BLaER1 treated with 17β-estradiol and CSF1 and Interleukin-3, amounts not matched to agents 10 nM and 100 nM (cell line): ENCODE measurements around the gene CREB3L1.

Experiments used
- H3K27ac ChIP-seq, 11 experiments: shearing (Covaris generic); formaldehyde crosslinking; 2 replicates each; pipeline ENCODE4 v1.8.1; 2022
- H3K27me3 ChIP-seq, 11 experiments: shearing (Covaris generic); formaldehyde crosslinking; 2 replicates each; pipeline ENCODE4 v1.8.1; 2022
- H3K36me3 ChIP-seq, 11 experiments: shearing (Covaris generic); formaldehyde crosslinking; 2 replicates each; pipeline ENCODE4 v1.8.1; 2022
- H3K4me1 ChIP-seq, 10 experiments: shearing (Covaris generic); formaldehyde crosslinking; 2 replicates each; pipeline ENCODE4 v1.8.1; 2022
- H3K4me2 ChIP-seq, 11 experiments: shearing (Covaris generic); formaldehyde crosslinking; 2 replicates each; pipeline ENCODE4 v1.8.1; 2022
- H3K4me3 ChIP-seq, 10 experiments: shearing (Covaris generic); formaldehyde crosslinking; 2 replicates each; pipeline ENCODE4 v1.8.1; 2022
- H3K9ac ChIP-seq, 11 experiments: shearing (Covaris generic); formaldehyde crosslinking; 2 replicates each; pipeline ENCODE4 v1.8.1; 2022
- H3K9me3 ChIP-seq, 11 experiments: shearing (Covaris generic); formaldehyde crosslinking; replicated peaks in 1 of 11; 2 replicates each; pipeline ENCODE4 v1.8.1; 2022
- H4K20me1 ChIP-seq, 11 experiments: shearing (Covaris generic); formaldehyde crosslinking; 2 replicates each; pipeline ENCODE4 v1.8.1; 2022
- Cebpa-rat ChIP-seq, 11 experiments: shearing (Covaris generic); IDR thresholded peaks; 2 replicates each; pipeline ENCODE4 v1.8.1; 2022

The CREB3L1 gene

DNA sequence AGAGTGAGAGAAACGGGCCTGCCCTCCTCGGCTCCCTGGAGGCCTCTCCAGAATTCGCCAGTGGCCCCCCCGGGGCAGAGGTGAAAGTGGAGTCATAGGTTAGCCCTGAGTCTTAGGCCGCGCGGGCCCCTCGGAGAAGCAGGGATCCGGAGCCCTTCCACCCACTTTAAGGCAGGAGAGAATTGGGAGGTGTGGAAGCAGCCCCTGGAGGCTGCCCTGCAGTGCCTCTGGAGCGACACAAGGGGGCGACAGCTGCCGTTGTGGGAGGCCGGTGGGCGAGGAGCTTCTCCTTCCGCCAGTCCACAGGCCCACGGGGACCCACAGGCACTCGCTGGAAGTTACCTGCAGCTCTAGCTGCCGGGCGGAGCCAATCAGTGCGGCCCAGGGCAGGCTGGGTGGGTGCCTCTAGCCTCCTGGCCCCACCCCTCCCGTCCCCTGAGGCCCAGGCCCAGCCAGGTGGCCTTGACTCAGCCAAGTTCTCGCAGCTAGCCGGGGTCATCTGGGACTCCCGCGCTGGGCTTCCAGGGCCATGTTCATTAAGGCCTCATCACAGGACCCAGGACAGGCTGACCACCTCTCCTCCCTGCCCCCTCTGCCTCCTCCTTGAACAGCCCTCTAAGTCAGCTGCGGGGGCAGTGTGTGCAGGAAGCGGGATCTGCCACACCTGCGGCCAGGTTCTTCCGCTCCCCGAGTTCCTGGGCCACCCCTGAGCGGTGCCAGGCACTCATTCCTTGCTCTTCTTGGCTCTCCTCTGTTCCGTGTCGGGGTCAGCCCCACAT is 74.8 kb downstream of the CREB3L1 start:
- TF ChIP-seq Cebpa-rat (IDR thresholded peaks at IDR 0.05) = no peak
- peaks cover 70 to 90% (median 80%) of the 10 kb centered on the region in 10 experiments for H3K4me1 ChIP-seq
- H3K27me3 ChIP-seq = no peaks in the 10 kb centered on the region
- H3K4me2 ChIP-seq = peak overlapping the region; percentile 57 to 73 (median 66)
- peak overlapping the region in 8 of 11 experiments; percentile 6 to 49 (median 30); a peak in 14 of 22 replicates for H3K27ac ChIP-seq
- peak overlapping the region; percentile 24 to 69 (median 47); a peak in 19 of 22 replicates for H3K9ac ChIP-seq
- no peak overlapping the region; a peak in 1 of 20 replicates for H3K4me3 ChIP-seq
- H3K9me3 ChIP-seq = no peaks in the 10 kb centered on the region
- H3K36me3 ChIP-seq = peaks cover 13 to 65% (median 35%) of the 10 kb centered on the region in 11 experiments; a peak in 18 of 22 replicates
- peaks cover 77 to 100% (median 95%) of the 10 kb centered on the region in 11 experiments for H4K20me1 ChIP-seq

DNA sequence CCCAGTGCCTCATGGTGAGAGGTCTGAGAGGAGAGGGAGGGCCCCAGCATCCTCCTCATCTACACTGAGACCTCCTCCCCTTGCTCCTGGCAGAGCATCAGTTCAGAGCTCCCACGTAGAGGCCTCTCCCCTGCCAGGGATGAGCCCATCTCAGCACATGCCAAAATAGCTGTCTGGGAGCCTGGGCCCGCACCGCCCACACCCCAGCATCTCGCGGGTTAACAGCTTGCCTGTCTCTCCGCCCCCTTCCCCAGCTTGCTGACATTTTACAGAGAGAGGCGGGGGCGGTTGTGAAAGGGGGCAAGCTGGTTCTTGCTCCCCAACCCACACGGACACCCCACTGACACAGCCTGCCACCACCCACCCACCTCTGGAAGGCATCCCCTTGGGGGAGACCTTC is 76.2 kb downstream of the CREB3L1 start:
- H3K4me3 ChIP-seq = no peak overlapping the region
- peaks cover 68 to 94% (median 79%) of the 10 kb centered on the region in 10 experiments for H3K4me1 ChIP-seq
- H3K27ac ChIP-seq = peak overlapping the region in 6 of 11 experiments; percentile 12 to 46 (median 38); a peak in 10 of 22 replicates
- peak overlapping the region; percentile 14 to 65 (median 44); a peak in 18 of 22 replicates for H3K9ac ChIP-seq
- peaks cover 13 to 72% (median 43%) of the 10 kb centered on the region in 11 experiments; a peak in 18 of 22 replicates for H3K36me3 ChIP-seq
- H4K20me1 ChIP-seq = peaks cover 74 to 100% (median 97%) of the 10 kb centered on the region in 11 experiments
- H3K4me2 ChIP-seq = peak overlapping the region; percentile 47 to 73 (median 66)
- no peak for TF ChIP-seq Cebpa-rat (IDR thresholded peaks at IDR 0.05)
- no peaks in the 10 kb centered on the region for H3K27me3 ChIP-seq
- no peaks in the 10 kb centered on the region for H3K9me3 ChIP-seq

DNA sequence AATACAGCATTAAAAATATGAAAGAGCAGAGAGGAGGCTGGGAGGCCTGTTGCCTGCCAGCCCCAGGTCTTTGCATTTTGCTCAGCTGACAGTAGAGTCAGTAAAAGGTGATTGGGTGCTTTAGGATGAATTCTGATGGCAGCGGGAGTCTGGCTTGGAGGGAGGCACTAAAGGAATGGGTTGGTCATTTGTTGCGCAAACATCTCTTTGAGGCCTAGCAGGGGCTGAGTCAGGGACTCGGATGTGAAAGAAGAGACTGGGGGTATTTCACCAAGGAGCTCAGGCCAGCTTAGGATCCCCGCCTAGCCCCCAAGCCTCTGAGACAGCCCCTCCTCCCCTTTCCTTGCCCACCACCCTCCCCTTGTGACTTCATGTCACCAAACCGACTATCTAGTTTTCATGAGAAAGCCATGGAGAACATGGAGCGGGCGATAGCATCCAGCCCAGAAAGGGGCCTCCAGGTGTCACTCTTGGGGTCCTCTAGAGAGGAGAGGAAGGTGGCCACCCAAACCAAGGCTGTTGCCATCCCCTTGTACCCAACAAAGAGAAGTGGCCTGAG is 79.5 kb downstream of the CREB3L1 start:
- peak overlapping the region in 6 of 11 experiments; percentile 3 to 48 (median 10); a peak in 4 of 22 replicates for H3K9ac ChIP-seq
- H3K9me3 ChIP-seq = no peaks in the 10 kb centered on the region
- H3K36me3 ChIP-seq = peaks cover 7 to 50% (median 30%) of the 10 kb centered on the region in 11 experiments; a peak in 18 of 22 replicates
- H3K27ac ChIP-seq = peak overlapping the region in 6 of 11 experiments; percentile 11 to 55 (median 24); a peak in 8 of 22 replicates
- H3K27me3 ChIP-seq = no peaks in the 10 kb centered on the region
- H3K4me2 ChIP-seq = peak overlapping the region; percentile 8 to 79 (median 43); a peak in 17 of 22 replicates
- peaks cover 49 to 100% (median 88%) of the 10 kb centered on the region in 11 experiments for H4K20me1 ChIP-seq
- H3K4me1 ChIP-seq = peaks cover 51 to 95% (median 67%) of the 10 kb centered on the region in 10 experiments
- H3K4me3 ChIP-seq = no peak overlapping the region
- peak in 6 of 11 experiments; percentile 13 to 59 (median 38); a peak in 5 of 22 replicates for TF ChIP-seq Cebpa-rat (IDR thresholded peaks at IDR 0.05)

DNA sequence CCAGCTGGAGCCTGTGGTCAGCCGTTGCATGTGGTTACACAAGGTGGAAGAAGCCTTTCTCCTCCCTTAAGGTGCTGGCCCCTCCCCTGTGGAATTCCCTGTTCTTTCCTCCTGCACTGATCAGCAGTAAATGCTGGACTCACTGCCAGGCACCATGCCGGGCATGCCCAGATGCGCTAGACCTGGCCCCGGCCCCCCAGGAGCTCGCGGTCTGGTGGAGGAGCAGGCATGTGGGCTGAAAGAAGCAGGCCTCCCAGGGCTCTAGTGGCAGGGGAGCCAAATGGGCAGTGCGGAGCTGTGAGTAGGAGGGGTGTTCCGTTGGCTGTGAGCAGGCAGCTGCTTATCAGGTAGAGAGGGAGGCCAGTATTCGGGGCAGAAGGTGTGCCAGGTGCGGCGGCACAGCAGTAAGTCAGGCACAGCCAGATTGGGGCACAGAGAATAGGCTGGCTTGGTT is 80.0 kb downstream of the CREB3L1 start:
- Histone ChIP-seq H3K36me3 (peaks cover 7 to 52% (median 25%) of the 10 kb centered on the region in 11 experiments; a peak in 18 of 22 replicates), H3K27me3 (no peaks in the 10 kb centered on the region), H3K4me3 (no peak overlapping the region), H3K9ac (peak overlapping the region in 4 of 11 experiments; percentile 4 to 48 (median 10); a peak in 2 of 22 replicates), H3K27ac (peak overlapping the region in 6 of 11 experiments; percentile 11 to 55 (median 24); a peak in 7 of 22 replicates), H3K4me2 (peak overlapping the region; percentile 8 to 79 (median 43); a peak in 17 of 22 replicates), H3K4me1 (peaks cover 51 to 95% (median 67%) of the 10 kb centered on the region in 10 experiments), H3K9me3 (no peaks in the 10 kb centered on the region), H4K20me1 (peaks cover 48 to 100% (median 88%) of the 10 kb centered on the region in 11 experiments)
- no peak for TF ChIP-seq Cebpa-rat (IDR thresholded peaks at IDR 0.05)

DNA sequence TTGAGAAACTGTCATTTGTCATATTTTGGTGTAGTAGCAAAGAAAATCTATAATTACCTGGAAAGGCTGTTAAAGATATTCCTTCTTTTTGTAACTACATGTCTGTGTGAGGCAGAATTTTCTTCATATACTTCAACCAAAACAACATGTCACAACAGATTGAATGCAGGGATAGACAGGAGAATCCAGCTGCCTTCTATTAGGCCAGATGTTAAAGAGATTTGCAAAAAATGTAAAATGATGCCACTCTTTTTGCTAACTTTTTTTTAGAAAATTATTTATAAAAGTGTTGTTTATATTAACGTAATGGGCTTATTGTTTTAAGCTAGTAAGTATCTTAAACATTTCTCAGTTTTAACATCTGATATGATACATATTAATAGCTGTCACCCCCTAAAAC is 82.5 kb downstream of the CREB3L1 start:
- Histone ChIP-seq H3K4me3 (no peak overlapping the region), H3K27me3 (no peaks in the 10 kb centered on the region), H3K4me2 (peak overlapping the region in 3 of 11 experiments; percentile 96 to 97 (median 96); a peak in 1 of 22 replicates), H3K36me3 (peaks cover 6 to 52% (median 25%) of the 10 kb centered on the region in 11 experiments; a peak in 18 of 22 replicates), H3K9me3 (no peaks in the 10 kb centered on the region), H3K4me1 (peaks cover 51 to 95% (median 70%) of the 10 kb centered on the region in 10 experiments), H3K27ac (peak overlapping the region in 2 of 11 experiments; percentile 86 to 92; a peak in 3 of 22 replicates), H3K9ac (no peak overlapping the region; a peak in 1 of 22 replicates), H4K20me1 (peaks cover 48 to 100% (median 89%) of the 10 kb centered on the region in 11 experiments)
- TF ChIP-seq Cebpa-rat (IDR thresholded peaks at IDR 0.05) = no peak

DNA sequence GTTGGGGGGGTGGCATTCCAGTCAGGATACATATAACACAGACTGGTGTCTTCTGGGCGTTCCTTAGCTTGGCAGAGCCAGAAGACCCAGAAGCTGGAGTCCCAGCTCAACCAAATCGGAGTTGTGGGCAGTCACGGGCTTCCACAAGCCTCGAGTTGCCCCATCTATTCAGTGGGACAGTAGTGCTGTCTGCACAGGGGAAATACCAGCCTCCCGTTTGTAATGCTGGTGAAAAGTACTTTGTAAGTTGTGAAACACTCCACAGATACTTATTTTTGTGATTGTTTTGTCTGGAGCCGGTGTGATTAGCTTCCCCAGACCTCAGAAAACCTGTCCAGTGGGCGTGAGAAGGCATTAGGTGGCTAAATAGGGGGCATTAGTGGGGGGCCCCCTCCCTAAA is 83.4 kb downstream of the CREB3L1 start:
- Histone ChIP-seq H3K9me3 (no peaks in the 10 kb centered on the region), H3K27me3 (no peaks in the 10 kb centered on the region), H3K4me2 (peak overlapping the region; percentile 95 to 100 (median 98)), H3K4me3 (peak overlapping the region; percentile 55 to 70 (median 62)), H3K9ac (peak overlapping the region; percentile 77 to 85 (median 81)), H3K4me1 (peaks cover 61 to 96% (median 78%) of the 10 kb centered on the region in 10 experiments), H4K20me1 (peaks cover 55 to 100% (median 90%) of the 10 kb centered on the region in 11 experiments), H3K27ac (peak overlapping the region; percentile 64 to 92 (median 88)), H3K36me3 (peaks cover 6 to 57% (median 27%) of the 10 kb centered on the region in 11 experiments; a peak in 18 of 22 replicates)
- peak in 2 of 11 experiments; percentile 21 to 31; a peak in 1 of 22 replicates for TF ChIP-seq Cebpa-rat (IDR thresholded peaks at IDR 0.05)

DNA sequence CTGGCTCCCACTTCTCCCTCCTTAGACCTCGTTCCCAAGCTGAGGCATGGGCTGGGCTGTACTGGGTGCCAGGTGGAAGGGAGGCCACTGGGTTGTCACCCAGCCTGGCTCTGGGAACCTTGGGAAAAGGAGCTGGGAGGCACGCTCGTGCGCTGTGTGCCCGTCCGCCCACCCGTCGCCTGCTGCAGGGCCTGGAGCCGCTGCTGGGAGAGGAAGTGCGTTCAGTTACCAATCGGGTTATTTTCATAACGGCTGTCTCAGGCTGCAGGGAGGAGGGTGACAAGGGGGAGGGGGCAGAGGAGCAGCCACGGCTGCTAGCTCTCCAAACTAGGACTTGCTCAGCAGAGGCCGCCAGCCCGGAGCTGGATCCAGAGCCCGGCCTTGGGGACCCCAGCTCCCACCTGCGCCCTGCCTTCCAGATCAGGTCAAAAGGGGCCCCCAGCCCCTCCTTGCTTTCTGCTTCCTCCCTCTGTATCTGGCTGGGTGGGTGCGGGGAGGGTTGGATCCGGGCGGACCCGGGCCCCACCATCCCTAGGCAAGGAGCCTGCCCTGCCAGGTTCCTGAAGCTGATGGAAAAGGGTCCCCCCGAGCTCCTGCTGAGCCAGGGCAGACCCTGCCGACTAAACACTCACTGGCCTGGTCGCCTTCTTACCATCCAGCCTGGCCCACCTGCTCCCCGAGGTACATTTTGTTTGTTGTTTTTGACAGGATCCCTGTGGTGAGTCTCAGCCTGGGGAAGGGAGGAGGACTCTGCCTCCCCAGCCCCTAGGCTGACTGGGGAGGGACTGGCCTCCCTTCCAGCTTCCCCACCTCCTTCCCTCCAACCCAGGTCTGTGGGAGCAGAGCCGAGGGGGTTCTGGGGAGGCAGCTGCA is 84.1 kb downstream of the CREB3L1 start:
- Histone ChIP-seq H3K9ac (peak overlapping the region; percentile 77 to 85 (median 81)), H4K20me1 (peaks cover 61 to 100% (median 90%) of the 10 kb centered on the region in 11 experiments), H3K9me3 (no peaks in the 10 kb centered on the region), H3K27me3 (no peaks in the 10 kb centered on the region), H3K27ac (peak overlapping the region; percentile 64 to 92 (median 88)), H3K4me2 (peak overlapping the region; percentile 95 to 100 (median 98)), H3K4me3 (peak overlapping the region; percentile 55 to 70 (median 62)), H3K36me3 (peaks cover 3 to 57% (median 22%) of the 10 kb centered on the region in 11 experiments; a peak in 17 of 22 replicates), H3K4me1 (peaks cover 67 to 96% (median 79%) of the 10 kb centered on the region in 10 experiments)
- TF ChIP-seq Cebpa-rat (IDR thresholded peaks at IDR 0.05) = no peak
